ENCODE measurements around the gene REPS1. TPM values are rescaled to one million over a fixed set of nuclear protein-coding genes. Genes with fewer than 3 reads are reported as not detected.

The REPS1 gene, protein sequence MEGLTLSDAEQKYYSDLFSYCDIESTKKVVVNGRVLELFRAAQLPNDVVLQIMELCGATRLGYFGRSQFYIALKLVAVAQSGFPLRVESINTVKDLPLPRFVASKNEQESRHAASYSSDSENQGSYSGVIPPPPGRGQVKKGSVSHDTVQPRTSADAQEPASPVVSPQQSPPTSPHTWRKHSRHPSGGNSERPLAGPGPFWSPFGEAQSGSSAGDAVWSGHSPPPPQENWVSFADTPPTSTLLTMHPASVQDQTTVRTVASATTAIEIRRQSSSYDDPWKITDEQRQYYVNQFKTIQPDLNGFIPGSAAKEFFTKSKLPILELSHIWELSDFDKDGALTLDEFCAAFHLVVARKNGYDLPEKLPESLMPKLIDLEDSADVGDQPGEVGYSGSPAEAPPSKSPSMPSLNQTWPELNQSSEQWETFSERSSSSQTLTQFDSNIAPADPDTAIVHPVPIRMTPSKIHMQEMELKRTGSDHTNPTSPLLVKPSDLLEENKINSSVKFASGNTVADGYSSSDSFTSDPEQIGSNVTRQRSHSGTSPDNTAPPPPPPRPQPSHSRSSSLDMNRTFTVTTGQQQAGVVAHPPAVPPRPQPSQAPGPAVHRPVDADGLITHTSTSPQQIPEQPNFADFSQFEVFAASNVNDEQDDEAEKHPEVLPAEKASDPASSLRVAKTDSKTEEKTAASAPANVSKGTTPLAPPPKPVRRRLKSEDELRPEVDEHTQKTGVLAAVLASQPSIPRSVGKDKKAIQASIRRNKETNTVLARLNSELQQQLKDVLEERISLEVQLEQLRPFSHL
- total RNA-seq, result 10 to 100 TPM; 43.6 to 71.3 (median 46.5) TPM
- 63.0 TPM for total RNA-seq (2013)
- total RNA-seq, result 48.9 to 115 (median 79.1) reads per million in 29 experiments

DNA sequence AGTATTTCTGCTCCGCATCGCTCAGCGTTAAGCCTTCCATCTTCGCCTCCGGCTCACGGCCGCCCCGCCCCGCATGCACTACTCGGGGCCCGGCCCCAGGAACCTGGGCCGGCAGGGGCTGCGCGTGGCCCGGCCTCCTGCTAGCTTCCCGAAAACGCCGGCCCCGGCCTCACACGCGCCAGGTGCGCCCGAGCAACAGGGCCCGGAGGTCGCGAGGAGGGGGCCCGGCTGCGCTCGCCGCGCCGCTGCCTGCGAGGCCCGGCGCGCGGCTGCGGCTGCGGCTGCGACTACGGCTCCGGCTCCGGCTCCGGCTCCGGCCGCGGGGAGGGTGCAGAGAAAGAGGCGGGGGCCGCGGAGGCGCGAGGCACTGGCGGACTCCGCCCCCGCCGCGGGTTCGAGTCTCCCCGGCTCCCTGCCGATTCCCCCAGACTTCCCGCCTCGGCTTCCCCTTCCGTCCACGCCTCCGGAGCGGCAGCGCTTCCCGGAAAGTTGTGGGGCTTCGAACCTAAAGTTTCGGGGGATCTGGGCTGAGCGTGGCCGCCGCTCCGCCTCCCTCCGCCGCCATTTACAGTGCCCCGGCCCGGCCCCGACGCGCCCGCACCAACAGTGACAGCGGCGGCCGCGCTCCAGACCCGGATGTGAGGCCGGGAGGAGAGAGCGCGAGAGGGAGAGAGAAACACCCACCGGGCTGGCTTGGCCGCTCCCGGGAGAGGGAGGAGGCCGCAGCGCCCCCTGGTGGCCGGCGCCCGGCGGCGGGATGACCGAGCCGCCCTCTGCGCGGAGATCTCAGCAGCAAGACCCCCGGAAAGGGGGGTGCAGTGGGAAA lies at the start of gene REPS1:
Gene REPS1 (minus strand): TSS at position 611 of the 826 bp plus-strand sequence. CDS start 571 bp downstream, at position 40.
- CTCF ChIA-PET, result interaction anchor here (0.6 to 1.9 kb wide), 11 partner anchors 18 to 386 kb away, joined by 3 to 8 read pairs (median 4); partner anchors contain the start of gene CITED2 (in 1 of the 2)

DNA sequence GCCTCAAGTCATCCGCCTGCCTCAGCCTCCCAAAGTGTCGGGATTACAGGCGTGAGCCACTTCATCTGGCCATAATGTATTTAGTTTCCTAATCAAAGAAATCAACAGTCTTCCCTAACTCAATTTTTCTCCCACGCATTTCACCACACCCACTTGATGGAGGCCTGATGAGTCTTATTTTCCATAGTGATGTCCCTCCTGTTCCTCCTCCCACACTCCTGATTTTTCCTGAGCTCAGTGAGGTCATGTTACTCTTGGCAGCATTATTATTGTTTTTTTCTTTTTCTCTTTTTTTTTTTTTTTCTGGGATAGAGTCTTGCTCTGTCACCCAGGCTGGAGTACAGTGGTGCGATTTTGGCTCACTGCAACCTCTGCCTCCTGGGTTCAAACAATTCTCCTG lies 49.4 kb upstream of the REPS1 start:
- ATAC-seq (replicated peaks in 1 of 4), result no peak
- H3K4me3 Mint-ChIP-seq, result no peak overlapping the region
- no peaks in the 10 kb centered on the region for H3K9me3 Mint-ChIP-seq
- peaks cover 7 to 50% of the 10 kb centered on the region in 2 donors for H3K36me3 ChIP-seq (ENCODE audit: control insufficient read depth in 2 of 2, extremely low read depth in 1 of 2, insufficient read depth in 1 of 2, low read length in 1 of 2)
- H3K4me1 Mint-ChIP-seq, result peaks cover 26 to 42% (median 28%) of the 10 kb centered on the region in 3 donors
- ChIA-PET CTCF (interaction anchor here in 1 of 2 donors (0.6 kb wide), 1 partner anchor 49 kb away, joined by 4 read pairs; no protein-coding TSS in a partner anchor), POLR2A (interaction anchor here in 1 of 2 donors (0.6 kb wide), 1 partner anchor 106 kb away, joined by 3 read pairs; no protein-coding TSS in a partner anchor)
- H3K27me3 ChIP-seq (replicated peaks in 1 of 2; ENCODE audit: control insufficient read depth in 2 of 2, extremely low read depth in 1 of 2, insufficient read depth in 2 of 2, low read length in 1 of 2), result no peaks in the 10 kb centered on the region
- H3K27ac Mint-ChIP-seq, result peak overlapping the region in 1 of 2 donors; percentile 26
- peaks cover 54% of the 10 kb centered on the region for H3K36me3 Mint-ChIP-seq
- H3K27me3 Mint-ChIP-seq, result no peaks in the 10 kb centered on the region
- no peak overlapping the region for H3K27ac ChIP-seq (ENCODE audit: low read length)
- 83% methylated on average over 1 of the region's 5 CpGs for WGBS (ENCODE audit: insufficient coverage)
- no peak overlapping the region for H3K4me3 ChIP-seq (ENCODE audit: control insufficient read depth in 1 of 2, extremely low read depth in 1 of 2, low read length in 1 of 2)
- DNase-seq, result no peak
- peaks cover 0 to 7% of the 10 kb centered on the region in 2 experiments for H3K4me1 ChIP-seq (ENCODE audit: control insufficient read depth in 1 of 2, extremely low read depth in 1 of 2, insufficient read depth in 2 of 2, low read length in 2 of 2)
- H3K9me3 ChIP-seq, result no peaks in the 10 kb centered on the region

More for the DNA sequence above, at the start of gene REPS1:
- peak; percentile 87 to 89 (median 88) for ATAC-seq (replicated peaks in 1 of 4)
- no peaks in the 10 kb centered on the region for H3K27me3 Mint-ChIP-seq
- no peaks in the 10 kb centered on the region for H3K9me3 Mint-ChIP-seq
- H3K27ac ChIP-seq (ENCODE audit: low read length), result peak within 1 kb of the TSS; percentile 76
- POLR2A ChIA-PET, result interaction anchor here (1.0 to 1.3 kb wide), 2 partner anchors 45 to 387 kb away, joined by 3 read pairs; partner anchors contain the start of gene CITED2 (in 1 of the 2)
- no peaks in the 10 kb centered on the region for H3K36me3 ChIP-seq (ENCODE audit: control insufficient read depth in 2 of 2, extremely low read depth in 1 of 2, insufficient read depth in 1 of 2, low read length in 1 of 2)
- peak; percentile 77 to 94 (median 86) for DNase-seq
- WGBS (ENCODE audit: insufficient coverage), result under 1% methylated on average over 96 of the region's 105 CpGs
- peaks cover 13 to 25% of the 10 kb centered on the region in 2 experiments for H3K4me1 ChIP-seq (ENCODE audit: control insufficient read depth in 1 of 2, extremely low read depth in 1 of 2, insufficient read depth in 2 of 2, low read length in 2 of 2)
- H3K27ac Mint-ChIP-seq, result peak within 1 kb of the TSS; percentile 86 to 93
- no peaks in the 10 kb centered on the region for H3K36me3 Mint-ChIP-seq
- peak within 1 kb of the TSS in 2 of 3 donors; percentile 90 to 91 for H3K4me3 Mint-ChIP-seq
- H3K9me3 ChIP-seq, result no peaks in the 10 kb centered on the region
- no peaks in the 10 kb centered on the region for H3K27me3 ChIP-seq (replicated peaks in 1 of 2; ENCODE audit: control insufficient read depth in 2 of 2, extremely low read depth in 1 of 2, insufficient read depth in 2 of 2, low read length in 1 of 2)
- H3K4me1 Mint-ChIP-seq, result peaks cover 0 to 11% (median 9%) of the 10 kb centered on the region in 3 donors
- peak within 1 kb of the TSS; percentile 77 to 83 for H3K4me3 ChIP-seq (ENCODE audit: control insufficient read depth in 1 of 2, extremely low read depth in 1 of 2, low read length in 1 of 2)

DNA sequence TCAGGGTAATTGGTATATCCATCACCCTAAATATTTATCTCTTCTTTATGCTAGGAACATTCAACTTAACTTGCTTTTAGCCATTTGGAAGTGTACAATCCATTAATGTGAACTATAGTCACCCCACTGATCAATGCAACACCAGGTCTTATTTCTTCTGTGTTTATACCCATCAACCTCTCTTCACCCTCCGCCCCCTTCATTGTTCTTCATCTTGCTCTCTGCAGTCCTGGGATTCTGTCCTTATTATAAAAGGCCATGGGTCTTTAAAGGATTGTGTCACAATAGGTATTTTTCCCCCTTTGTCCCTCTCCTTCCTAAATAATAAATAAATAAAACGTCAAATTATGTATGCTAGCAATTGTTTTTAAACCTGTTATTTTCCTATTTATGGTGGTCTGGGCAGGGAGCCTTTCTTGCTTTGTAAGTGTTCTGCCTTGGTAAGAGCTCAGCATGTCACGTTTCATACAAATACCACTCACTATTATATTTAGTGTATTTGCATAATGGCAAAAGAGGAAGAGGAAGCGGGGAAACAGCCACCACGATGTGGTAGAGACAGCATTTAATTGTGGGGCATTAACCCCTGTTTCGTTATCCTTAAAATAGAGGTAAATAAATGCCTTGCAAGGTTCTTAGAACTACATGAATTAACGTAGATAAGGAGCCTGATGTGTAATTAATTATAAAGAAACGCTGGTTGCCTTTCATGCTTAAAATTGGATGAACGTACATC lies 42.3 kb upstream of the REPS1 start:
- DNase-seq, result peak in 19 of 35 experiments; percentile 8 to 48 (median 20)
- Histone ChIP-seq H3K4me3 (ENCODE audit: control insufficient read depth in 1 of 2, extremely low read depth in 1 of 2, low read length in 1 of 2) (peak overlapping the region; percentile 95 to 99), H3K36me3 (ENCODE audit: control insufficient read depth in 2 of 2, extremely low read depth in 1 of 2, insufficient read depth in 1 of 2, low read length in 1 of 2) (peaks cover 0 to 16% of the 10 kb centered on the region in 2 donors), H3K27ac (ENCODE audit: low read length) (peak overlapping the region; percentile 31), H3K4me1 (ENCODE audit: control insufficient read depth in 1 of 2, extremely low read depth in 1 of 2, insufficient read depth in 2 of 2, low read length in 2 of 2) (peaks cover 9 to 26% of the 10 kb centered on the region in 2 experiments), H3K9me3 (no peaks in the 10 kb centered on the region), H3K27me3 (replicated peaks in 1 of 2; ENCODE audit: control insufficient read depth in 2 of 2, extremely low read depth in 1 of 2, insufficient read depth in 2 of 2, low read length in 1 of 2) (no peaks in the 10 kb centered on the region)
- Mint-ChIP-seq H3K4me3 (no peak overlapping the region), H3K27me3 (no peaks in the 10 kb centered on the region), H3K27ac (no peak overlapping the region), H3K36me3 (peaks cover 17% of the 10 kb centered on the region), H3K9me3 (no peaks in the 10 kb centered on the region), H3K4me1 (peaks cover 27 to 38% (median 33%) of the 10 kb centered on the region in 3 donors)
- ChIA-PET POLR2A (interaction anchor here (0.6 to 1.0 kb wide), 3 partner anchors 260 to 344 kb away, joined by 3 read pairs; partner anchors contain the start of gene CITED2 (in 1 of the 2)), CTCF (interaction anchor here (0.6 to 1.8 kb wide), 8 partner anchors 9 to 334 kb away, joined by 3 to 7 read pairs (median 4); no protein-coding TSS in a partner anchor)
- ATAC-seq (replicated peaks in 1 of 4), result no peak
- WGBS (ENCODE audit: insufficient coverage), result no CpG with 5 or more reads among the region's 9 CpGs

DNA sequence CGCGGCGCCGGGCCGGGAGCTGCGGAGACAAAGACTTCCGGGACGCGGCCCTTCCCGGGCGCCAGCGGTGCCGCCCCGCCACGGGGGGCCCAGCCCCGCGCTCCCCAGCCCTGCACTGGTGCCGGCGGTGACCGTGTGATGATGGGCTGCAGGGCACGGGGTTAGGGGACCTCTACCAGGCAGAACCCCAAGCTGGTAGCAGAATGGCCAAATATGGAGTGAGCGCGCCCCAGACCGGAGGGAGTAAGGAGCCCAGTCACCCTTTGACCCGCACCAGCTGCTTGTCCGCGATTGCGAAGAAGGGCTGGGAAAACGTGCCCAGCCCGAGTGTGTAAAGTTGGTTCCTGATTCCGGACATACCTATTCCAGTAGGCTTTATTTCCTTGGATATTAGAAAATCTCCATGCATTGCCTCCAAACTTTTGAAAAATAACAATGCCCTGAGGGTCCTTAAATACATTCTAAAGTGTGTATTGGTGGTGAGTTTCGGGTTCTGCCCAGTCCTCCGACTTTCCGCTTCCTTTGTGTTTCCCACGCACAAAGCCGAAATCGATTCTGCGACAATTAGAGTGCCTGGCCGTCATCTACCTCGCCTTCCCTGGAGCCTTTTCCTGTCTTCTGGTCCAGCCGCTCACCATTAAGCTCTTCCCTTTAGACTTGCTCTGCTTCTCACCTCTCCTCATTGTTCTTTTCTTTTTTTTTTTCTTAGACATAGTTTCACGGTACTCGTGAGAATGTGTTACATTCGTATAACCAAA lies 41.6 kb upstream of the REPS1 start:
- H3K4me3 Mint-ChIP-seq, result no peak overlapping the region
- Histone ChIP-seq H3K36me3 (ENCODE audit: control insufficient read depth in 2 of 2, extremely low read depth in 1 of 2, insufficient read depth in 1 of 2, low read length in 1 of 2) (peaks cover 0 to 9% of the 10 kb centered on the region in 2 donors), H3K9me3 (no peaks in the 10 kb centered on the region), H3K27ac (ENCODE audit: low read length) (peak overlapping the region; percentile 31), H3K4me1 (ENCODE audit: control insufficient read depth in 1 of 2, extremely low read depth in 1 of 2, insufficient read depth in 2 of 2, low read length in 2 of 2) (peaks cover 9 to 26% of the 10 kb centered on the region in 2 experiments), H3K27me3 (replicated peaks in 1 of 2; ENCODE audit: control insufficient read depth in 2 of 2, extremely low read depth in 1 of 2, insufficient read depth in 2 of 2, low read length in 1 of 2) (no peaks in the 10 kb centered on the region), H3K4me3 (ENCODE audit: control insufficient read depth in 1 of 2, extremely low read depth in 1 of 2, low read length in 1 of 2) (peak overlapping the region; percentile 95 to 99)
- no peaks in the 10 kb centered on the region for H3K27me3 Mint-ChIP-seq
- H3K27ac Mint-ChIP-seq, result no peak overlapping the region
- ATAC-seq (replicated peaks in 1 of 4) (peak in 1 of 4 experiments; percentile 23), DNase-seq (peak in 4 of 35 experiments; percentile 4 to 32 (median 8))
- WGBS (ENCODE audit: insufficient coverage), result 1% methylated on average over 33 of the region's 44 CpGs
- H3K36me3 Mint-ChIP-seq, result peaks cover 11% of the 10 kb centered on the region
- H3K9me3 Mint-ChIP-seq, result no peaks in the 10 kb centered on the region
- POLR2A ChIA-PET, result interaction anchor here (0.6 to 0.9 kb wide), 5 partner anchors 18 to 344 kb away, joined by 3 to 4 read pairs (median 3); no protein-coding TSS in a partner anchor
- CTCF ChIA-PET, result interaction anchor here (0.5 to 1.8 kb wide), 4 partner anchors 10 to 335 kb away, joined by 3 to 6 read pairs (median 3); no protein-coding TSS in a partner anchor
- peaks cover 27 to 38% (median 33%) of the 10 kb centered on the region in 3 donors for H3K4me1 Mint-ChIP-seq

Data from T-cell (primary cell).